ENCODE results near the gene SH3BGRL2. TPM values are rescaled to one million over a fixed set of nuclear protein-coding genes. Genes with fewer than 3 reads are reported as not detected.
"Not testable (repeated sequence)": the region's sequence is repeated elsewhere in the genome, so short reads cannot be mapped to it uniquely, and the experiment has no call there.

Gene SH3BGRL2
- polyA plus RNA-seq, 6 donors from 2014 or later: 0.61 to 2.2 (median 1.8) TPM; not detected in 1

- Mint-ChIP-seq H3K27ac (no peak overlapping the region), H3K27me3 (no peaks in the 10 kb centered on the region), H3K36me3 (no peaks in the 10 kb centered on the region), H3K4me1 (peaks cover 5 to 18% (median 7%) of the 10 kb centered on the region in 3 donors), H3K4me3 (no peak overlapping the region), H3K9me3 (no peaks in the 10 kb centered on the region)
- DNase-seq (no peak), ATAC-seq (ENCODE audit: low read depth in 2 of 2) (no peak)
These were observed 38.6 kb downstream of the SH3BGRL2 start for GRCh38 chr6:79669766-79670165.

- H3K9me3 Mint-ChIP-seq: peaks cover 0 to 4% (median 0%) of the 10 kb centered on the region in 7 donors
- peaks cover 5 to 18% (median 7%) of the 10 kb centered on the region in 3 donors for H3K4me1 Mint-ChIP-seq
- no peak for ATAC-seq (ENCODE audit: low read depth in 2 of 2)
- no peak overlapping the region for H3K4me3 Mint-ChIP-seq
- no peak overlapping the region for H3K27ac Mint-ChIP-seq
- H3K36me3 Mint-ChIP-seq: no peaks in the 10 kb centered on the region
- H3K27me3 Mint-ChIP-seq: no peaks in the 10 kb centered on the region
- no peak for DNase-seq
These were observed 39.7 kb downstream of the SH3BGRL2 start for GRCh38 chr6:79670789-79671188.

DNA sequence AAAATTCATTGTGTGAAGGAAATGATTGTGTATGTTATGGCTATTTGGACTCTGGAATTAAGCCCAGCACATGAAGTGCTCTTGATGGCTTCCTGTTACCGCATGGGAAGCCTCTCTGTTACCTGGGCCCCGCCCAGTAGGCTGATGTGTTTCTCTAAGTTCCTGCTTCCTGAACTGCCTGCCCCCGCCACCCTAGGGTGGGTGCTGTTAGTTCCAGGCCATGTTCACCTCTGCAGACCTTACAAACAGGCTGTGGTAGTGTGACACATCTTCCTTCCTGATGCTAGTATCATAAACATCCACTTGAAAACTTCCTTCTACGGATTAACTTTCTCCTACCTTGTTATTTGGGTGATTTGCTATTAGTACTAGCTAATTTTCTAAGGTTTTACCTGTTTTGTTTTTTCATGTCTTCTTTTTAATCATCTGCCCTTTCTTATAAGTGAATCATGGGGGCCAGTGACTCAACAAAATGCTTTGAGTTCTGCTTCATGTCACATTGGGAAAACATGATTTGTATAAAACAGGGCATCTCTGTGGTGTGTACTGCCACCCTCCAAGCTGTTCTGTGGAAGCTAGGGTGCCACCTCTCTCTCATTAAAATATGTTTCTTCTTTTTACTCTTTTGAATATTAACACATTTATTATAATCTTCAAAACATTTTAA lies 40.6 kb downstream of the SH3BGRL2 start:
- Mint-ChIP-seq H3K4me3 (peak overlapping the region in 1 of 8 donors; percentile 58), H3K27ac (peak overlapping the region in 3 of 6 donors; percentile 21 to 86 (median 24)), H3K4me1 (peaks cover 5 to 18% (median 7%) of the 10 kb centered on the region in 3 donors), H3K9me3 (peaks cover 0 to 4% (median 0%) of the 10 kb centered on the region in 7 donors), H3K36me3 (no peaks in the 10 kb centered on the region), H3K27me3 (no peaks in the 10 kb centered on the region)
- ATAC-seq (ENCODE audit: low read depth in 2 of 2) (peak in 1 of 2 donors; percentile 53), DNase-seq (no peak)

GRCh38 chr6:79672631-79673111 lies 41.5 kb downstream of the SH3BGRL2 start:
- peaks cover 5 to 18% (median 7%) of the 10 kb centered on the region in 3 donors for H3K4me1 Mint-ChIP-seq
- H3K36me3 Mint-ChIP-seq: no peaks in the 10 kb centered on the region
- peak overlapping the region in 2 of 6 donors; percentile 1 to 29 for H3K27ac Mint-ChIP-seq
- ATAC-seq (ENCODE audit: low read depth in 2 of 2) (no peak), DNase-seq (no peak)
- H3K4me3 Mint-ChIP-seq: no peak overlapping the region
- peaks cover 0 to 4% (median 0%) of the 10 kb centered on the region in 7 donors for H3K9me3 Mint-ChIP-seq
- H3K27me3 Mint-ChIP-seq: no peaks in the 10 kb centered on the region

GRCh38 chr6:79673947-79674346 lies 42.8 kb downstream of the SH3BGRL2 start:
- ATAC-seq (ENCODE audit: low read depth in 2 of 2): no peak
- Mint-ChIP-seq H3K4me3 (no peak overlapping the region), H3K27ac (peak overlapping the region in 1 of 6 donors; percentile 6), H3K9me3 (peaks cover 0 to 4% (median 0%) of the 10 kb centered on the region in 7 donors), H3K4me1 (peaks cover 5 to 18% (median 7%) of the 10 kb centered on the region in 3 donors), H3K36me3 (no peaks in the 10 kb centered on the region), H3K27me3 (no peaks in the 10 kb centered on the region)
- no peak for DNase-seq

GRCh38 chr6:79676785-79677736 lies 45.9 kb downstream of the SH3BGRL2 start:
- Mint-ChIP-seq H3K4me3 (no peak overlapping the region), H3K9me3 (peaks cover 0 to 4% (median 0%) of the 10 kb centered on the region in 7 donors), H3K4me1 (peaks cover 0 to 5% (median under 1%) of the 10 kb centered on the region in 3 donors), H3K27me3 (no peaks in the 10 kb centered on the region), H3K36me3 (no peaks in the 10 kb centered on the region), H3K27ac (no peak overlapping the region)
- no peak for DNase-seq
- no peak for ATAC-seq (ENCODE audit: low read depth in 2 of 2)

GRCh38 chr6:79682682-79683081 lies 51.6 kb downstream of the SH3BGRL2 start:
- not testable (repeated sequence) for DNase-seq; H3K4me3 Mint-ChIP-seq; H3K36me3 Mint-ChIP-seq; H3K27me3 Mint-ChIP-seq; H3K27ac Mint-ChIP-seq; ATAC-seq (ENCODE audit: low read depth in 2 of 2); H3K4me1 Mint-ChIP-seq; H3K9me3 Mint-ChIP-seq

GRCh38 chr6:79684876-79685275 lies 53.7 kb downstream of the SH3BGRL2 start:
- peaks cover 0 to 9% (median 2%) of the 10 kb centered on the region in 7 donors for H3K9me3 Mint-ChIP-seq
- H3K27ac Mint-ChIP-seq: no peak overlapping the region
- no peaks in the 10 kb centered on the region for H3K4me1 Mint-ChIP-seq
- no peak overlapping the region for H3K4me3 Mint-ChIP-seq
- DNase-seq (no peak), ATAC-seq (ENCODE audit: low read depth in 2 of 2) (no peak)
- H3K36me3 Mint-ChIP-seq: no peaks in the 10 kb centered on the region
- no peaks in the 10 kb centered on the region for H3K27me3 Mint-ChIP-seq

GRCh38 chr6:79686707-79687309 lies 55.7 kb downstream of the SH3BGRL2 start:
- no peak for DNase-seq
- H3K9me3 Mint-ChIP-seq: peaks cover 0 to 9% (median 3%) of the 10 kb centered on the region in 7 donors
- no peak overlapping the region for H3K4me3 Mint-ChIP-seq
- peak overlapping the region in 1 of 6 donors; percentile 6 for H3K27ac Mint-ChIP-seq
- no peaks in the 10 kb centered on the region for H3K27me3 Mint-ChIP-seq
- H3K4me1 Mint-ChIP-seq: no peaks in the 10 kb centered on the region
- H3K36me3 Mint-ChIP-seq: no peaks in the 10 kb centered on the region
- ATAC-seq (ENCODE audit: low read depth in 2 of 2): no peak

DNA sequence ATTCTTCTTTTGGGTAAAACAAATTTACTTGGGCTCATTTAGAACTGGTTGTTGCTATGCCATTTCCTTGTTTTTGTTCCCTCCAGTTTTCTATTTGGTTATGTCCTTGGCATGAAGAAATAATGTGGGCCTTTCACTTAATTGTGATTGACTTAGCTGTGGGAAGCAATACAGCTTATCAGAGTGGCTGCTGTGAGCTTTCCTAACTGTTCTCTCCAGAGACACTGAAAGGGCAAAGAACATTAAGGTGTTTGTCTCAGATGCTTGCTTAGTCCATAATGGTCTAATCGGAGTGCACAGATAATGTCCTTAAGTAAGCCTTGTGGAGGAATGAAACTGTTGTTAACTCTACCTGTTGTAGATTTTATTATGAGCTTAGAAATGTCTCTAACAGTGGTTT lies 56.6 kb downstream of the SH3BGRL2 start:
- Mint-ChIP-seq H3K4me3 (no peak overlapping the region), H3K9me3 (peaks cover 0 to 7% (median 1%) of the 10 kb centered on the region in 7 donors), H3K4me1 (no peaks in the 10 kb centered on the region), H3K27ac (no peak overlapping the region), H3K27me3 (no peaks in the 10 kb centered on the region), H3K36me3 (no peaks in the 10 kb centered on the region)
- DNase-seq: no peak
- no peak for ATAC-seq (ENCODE audit: low read depth in 2 of 2)

DNA sequence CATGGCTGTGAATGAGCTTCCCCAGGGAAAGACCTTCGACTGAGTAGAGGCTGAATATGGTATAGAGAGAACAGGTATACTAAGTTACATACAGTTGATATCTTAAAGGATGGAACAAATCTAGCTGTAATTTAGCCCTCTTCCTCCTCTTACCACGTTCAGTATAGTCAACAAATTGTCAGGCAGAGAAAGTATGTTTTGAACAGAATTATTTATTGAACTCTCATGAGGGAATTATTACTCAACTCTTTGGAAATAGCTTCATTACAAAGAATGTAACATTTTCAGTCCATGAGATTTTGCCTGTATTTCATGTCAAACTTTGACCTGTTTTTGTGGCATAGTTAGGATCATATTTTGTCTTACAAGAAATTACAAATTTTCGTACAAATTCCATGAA lies 63.0 kb downstream of the SH3BGRL2 start:
- Mint-ChIP-seq H3K4me1 (no peaks in the 10 kb centered on the region), H3K4me3 (no peak overlapping the region), H3K27ac (no peak overlapping the region), H3K9me3 (peaks cover 0 to 5% (median 0%) of the 10 kb centered on the region in 7 donors), H3K36me3 (no peaks in the 10 kb centered on the region), H3K27me3 (peaks cover 0 to 6% (median 0%) of the 10 kb centered on the region in 3 donors)
- ATAC-seq (ENCODE audit: low read depth in 2 of 2): no peak
- DNase-seq: no peak

DNA sequence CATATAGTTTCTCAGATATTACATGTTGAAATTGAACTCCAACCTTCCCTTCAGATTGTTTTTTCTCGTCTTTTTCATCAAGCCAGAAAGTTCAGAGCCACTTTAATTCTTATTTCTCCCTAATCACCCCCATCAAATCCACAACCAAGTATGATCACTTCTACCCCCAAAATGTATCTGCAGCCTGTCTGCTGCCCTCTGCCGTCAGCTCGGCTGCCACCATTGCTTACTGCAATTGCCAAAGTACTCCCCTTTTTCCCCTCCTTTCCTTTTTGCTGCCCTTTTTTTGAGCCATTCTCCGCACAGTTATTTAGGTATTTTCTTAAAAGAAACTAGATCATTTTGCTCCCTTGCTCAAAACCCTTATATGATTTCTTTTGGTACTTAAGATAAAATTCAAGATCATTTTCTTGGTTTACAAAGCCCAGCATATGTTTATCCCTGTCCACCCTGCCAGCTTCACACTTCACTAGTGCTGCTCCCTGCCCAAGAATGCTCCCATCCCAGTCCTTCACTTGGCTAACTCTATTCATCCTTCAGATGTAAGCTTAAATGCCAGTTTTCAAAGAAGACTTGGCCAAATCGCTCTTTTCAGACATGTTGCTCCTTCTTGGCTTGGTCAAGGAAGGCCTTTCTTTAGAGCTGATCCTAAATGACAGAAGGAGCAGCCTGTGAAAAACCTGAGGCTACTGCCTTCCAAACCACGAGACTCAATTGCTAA lies 63.7 kb downstream of the SH3BGRL2 start:
- Mint-ChIP-seq H3K27ac (no peak overlapping the region), H3K36me3 (no peaks in the 10 kb centered on the region), H3K4me3 (no peak overlapping the region), H3K4me1 (no peaks in the 10 kb centered on the region), H3K27me3 (peaks cover 0 to 6% (median 0%) of the 10 kb centered on the region in 3 donors), H3K9me3 (peaks cover 0 to 5% (median 0%) of the 10 kb centered on the region in 7 donors)
- no peak for ATAC-seq (ENCODE audit: low read depth in 2 of 2)
- no peak for DNase-seq

GRCh38 chr6:79697430-79697829 lies 66.3 kb downstream of the SH3BGRL2 start:
- Mint-ChIP-seq H3K4me3 (no peak overlapping the region), H3K27me3 (peaks cover 0 to 6% (median 0%) of the 10 kb centered on the region in 3 donors), H3K4me1 (no peaks in the 10 kb centered on the region), H3K27ac (no peak overlapping the region), H3K9me3 (peaks cover 0 to 3% (median 0%) of the 10 kb centered on the region in 7 donors), H3K36me3 (no peaks in the 10 kb centered on the region)
- DNase-seq (no peak), ATAC-seq (ENCODE audit: low read depth in 2 of 2) (no peak)

All from naive B cell (primary cell).